Skin epidermis (tissue), 12 donors: ENCODE data around the gene ABCD2.
"Not testable (repeated sequence)": the region's sequence is repeated elsewhere in the genome, so short reads cannot be mapped to it uniquely, and the experiment has no call there.

Experiments used
- H3K27ac ChIP-seq, 21 experiments: fragments of 200-600 bp; sonication (generic) in 11 of 21; one replicate each; pipeline ENCODE4 v1.5.0; 2020; ENCODE audit warnings: mild to moderate bottlenecking in 3 of 21, inconsistent platforms in 2 of 21, moderate library complexity in 2 of 21
- H3K4me3 ChIP-seq, 7 experiments: fragments of 200-600 bp; sonication (generic) in 2 of 7; one replicate each; pipeline ENCODE4 v1.5.0; 2020; ENCODE audit warnings: inconsistent platforms in 2 of 7, mild to moderate bottlenecking in 2 of 7, moderate library complexity in 1 of 7

The ABCD2 gene

GRCh38 chr12:39619660-39620433 lies at the start of gene ABCD2:
ABCD2 (minus strand) TSS chr12:39619803; CDS start chr12:39619615, 188 bp downstream.
- Histone ChIP-seq H3K27ac (peak within 1 kb of the TSS in 20 of 21 experiments; percentile 25 to 87 (median 62)), H3K4me3 (peak within 1 kb of the TSS; percentile 32 to 48 (median 35))

DNA sequence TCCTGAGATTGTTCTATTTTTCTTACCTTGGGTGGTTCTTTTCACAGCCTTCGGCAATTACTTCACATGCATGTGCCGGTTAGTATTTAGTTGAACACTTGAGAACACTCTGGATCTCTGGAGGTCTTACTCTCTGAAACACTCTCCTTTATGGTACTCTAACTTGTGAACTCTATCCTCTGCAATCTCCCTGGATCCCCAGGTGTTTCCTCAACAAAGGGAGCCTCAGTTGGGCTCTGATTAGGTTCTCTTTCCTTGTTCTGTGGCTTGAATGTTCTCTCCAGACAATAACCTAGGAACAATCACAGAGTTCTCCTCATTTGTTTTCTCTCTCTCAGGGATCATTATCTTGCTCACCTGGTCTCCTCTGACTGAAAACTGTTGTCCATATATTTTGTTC lies 40.5 kb upstream of the ABCD2 start:
- no peak overlapping the region for H3K4me3 ChIP-seq
- H3K27ac ChIP-seq, result no peak overlapping the region

GRCh38 chr12:39647383-39647782 lies 27.8 kb upstream of the ABCD2 start:
- no peak overlapping the region for H3K27ac ChIP-seq

GRCh38 chr12:39646963-39647362 lies 27.4 kb upstream of the ABCD2 start:
- Histone ChIP-seq H3K4me3 (no peak overlapping the region), H3K27ac (no peak overlapping the region)

More at GRCh38 chr12:39647383-39647782, 27.8 kb upstream of the ABCD2 start:
- H3K4me3 ChIP-seq, result no peak overlapping the region

- H3K27ac ChIP-seq, result no peak overlapping the region
- no peak overlapping the region for H3K4me3 ChIP-seq
Measured at GRCh38 chr12:39643052-39643451, 23.4 kb upstream of the ABCD2 start.

DNA sequence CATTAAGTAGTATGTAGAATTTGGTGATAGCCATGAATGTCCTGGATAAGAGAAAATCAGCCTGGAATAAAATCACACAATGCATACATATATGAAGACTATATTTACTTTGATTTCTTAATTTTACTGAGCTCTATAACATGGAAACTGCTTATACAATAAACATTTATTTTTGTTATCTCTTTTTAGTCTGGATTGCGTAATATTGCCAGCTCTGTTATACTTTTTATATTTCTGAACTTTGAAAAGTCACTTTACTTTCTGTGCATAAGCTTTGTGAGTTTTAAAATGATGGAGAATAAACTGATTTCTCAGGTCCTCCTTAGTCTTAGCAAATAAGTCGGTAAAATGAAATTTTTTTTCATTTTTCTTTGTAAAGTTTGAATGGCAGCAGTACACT lies 19.2 kb upstream of the ABCD2 start:
- Histone ChIP-seq H3K27ac (no peak overlapping the region), H3K4me3 (no peak overlapping the region)

GRCh38 chr12:39638178-39638577 lies 18.6 kb upstream of the ABCD2 start:
- no peak overlapping the region for H3K27ac ChIP-seq
- no peak overlapping the region for H3K4me3 ChIP-seq

DNA sequence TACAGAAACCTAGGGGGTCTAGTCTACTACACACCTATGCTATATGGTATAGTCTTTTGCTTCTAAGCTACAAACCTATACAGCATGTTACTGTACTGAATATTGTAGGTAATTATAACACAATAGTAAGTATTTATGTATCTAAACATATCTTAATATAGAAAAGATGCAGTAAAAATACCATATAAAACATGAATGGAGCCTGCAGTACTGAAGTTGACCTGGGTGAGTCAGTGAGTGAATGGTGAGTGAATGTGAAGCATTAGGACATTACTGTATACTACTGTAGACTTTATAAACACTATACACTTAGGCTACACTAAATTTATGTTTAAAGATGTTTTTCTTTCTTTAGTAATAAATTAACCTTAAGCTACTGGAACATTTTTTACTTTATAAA lies 13.1 kb upstream of the ABCD2 start:
- Histone ChIP-seq H3K27ac (no peak overlapping the region), H3K4me3 (no peak overlapping the region)

DNA sequence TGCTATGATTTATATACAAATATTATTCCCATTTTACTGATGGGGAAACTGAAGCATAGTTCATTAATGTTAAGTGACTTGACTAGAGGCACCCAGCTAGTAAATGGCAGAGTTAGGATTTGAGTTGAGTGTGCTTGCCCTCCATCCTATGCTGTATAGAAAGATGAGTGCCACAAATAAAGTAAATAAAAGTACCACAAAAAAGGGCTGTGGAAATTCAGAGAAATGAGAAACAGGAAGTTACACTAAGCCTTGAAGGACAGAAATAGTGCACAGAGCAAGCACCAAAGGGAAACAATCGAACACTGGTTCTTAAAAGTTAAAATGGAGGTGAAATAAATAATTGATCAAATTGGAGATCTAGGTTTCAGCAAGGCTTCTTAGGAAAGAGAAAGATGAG lies 9.2 kb upstream of the ABCD2 start:
- Histone ChIP-seq H3K27ac (peak overlapping the region in 4 of 21 experiments; percentile 1 to 74 (median 42)), H3K4me3 (no peak overlapping the region)

DNA sequence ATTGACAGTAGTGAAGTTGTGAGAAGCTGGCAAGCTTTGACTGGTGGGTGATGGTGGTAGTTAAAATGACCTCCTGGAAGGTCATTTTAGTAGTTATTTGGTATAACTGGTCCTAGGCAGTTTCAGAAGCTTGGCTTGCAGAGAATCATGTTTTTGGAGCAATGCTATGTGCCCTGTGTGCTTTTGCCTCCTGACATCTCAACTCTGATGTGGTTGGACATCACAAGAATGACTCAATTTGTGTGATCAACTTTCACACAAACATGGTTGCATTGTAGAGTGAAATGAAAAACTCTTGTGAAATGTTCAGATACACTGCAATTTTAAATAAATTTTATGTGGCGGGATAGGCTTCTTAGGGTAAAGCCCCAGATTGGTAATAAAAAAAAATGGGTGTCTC lies 8.3 kb upstream of the ABCD2 start:
- peak overlapping the region in 2 of 21 experiments; percentile 12 to 74 for H3K27ac ChIP-seq
- H3K4me3 ChIP-seq, result no peak overlapping the region

GRCh38 chr12:39626033-39626814 lies 6.6 kb upstream of the ABCD2 start:
- Histone ChIP-seq H3K4me3 (no peak overlapping the region), H3K27ac (no peak overlapping the region)

- Histone ChIP-seq H3K4me3 (no peak overlapping the region), H3K27ac (peak overlapping the region in 1 of 21 experiments; percentile 25)
Measured at GRCh38 chr12:39623919-39624318, 4.3 kb upstream of the ABCD2 start.

GRCh38 chr12:39623160-39623559 lies 3.6 kb upstream of the ABCD2 start:
- H3K4me3 ChIP-seq, result not testable (repeated sequence)
- peak overlapping the region in 3 of 21 experiments; percentile 11 to 84 (median 35) for H3K27ac ChIP-seq

- Histone ChIP-seq H3K4me3 (no peak overlapping the region), H3K27ac (peak overlapping the region in 7 of 21 experiments; percentile 11 to 84 (median 35))
Measured at GRCh38 chr12:39622306-39622705, 2.7 kb upstream of the ABCD2 start.

- Histone ChIP-seq H3K4me3 (no peak overlapping the region), H3K27ac (peak overlapping the region in 7 of 21 experiments; percentile 30 to 87 (median 83))
Measured at GRCh38 chr12:39621670-39622069, 2.1 kb upstream of the ABCD2 start.

GRCh38 chr12:39620659-39621658 lies 1.4 kb upstream of the ABCD2 start:
- peak overlapping the region in 6 of 7 experiments; percentile 32 to 48 (median 36) for H3K4me3 ChIP-seq
- H3K27ac ChIP-seq, result peak overlapping the region in 18 of 21 experiments; percentile 25 to 87 (median 66)

- peak overlapping the region in 15 of 21 experiments; percentile 9 to 87 (median 67) for H3K27ac ChIP-seq
- H3K4me3 ChIP-seq, result peak overlapping the region; percentile 32 to 48 (median 35)
Measured at GRCh38 chr12:39619316-39619659, 315 bp downstream of the ABCD2 start.

- H3K27ac ChIP-seq, result peak overlapping the region in 10 of 21 experiments; percentile 34 to 87 (median 78)
- peak overlapping the region; percentile 6 to 48 (median 35) for H3K4me3 ChIP-seq
Measured at GRCh38 chr12:39618701-39619100, 902 bp downstream of the ABCD2 start.

- H3K4me3 ChIP-seq, result peak overlapping the region in 2 of 7 experiments; percentile 34 to 48
- H3K27ac ChIP-seq, result peak overlapping the region in 3 of 21 experiments; percentile 84 to 87 (median 85)
Measured at GRCh38 chr12:39617887-39618286, 1.7 kb downstream of the ABCD2 start.
